Measurements from ENCODE around the gene TNFSF9. TPM values are rescaled to one million over a fixed set of nuclear protein-coding genes. Genes with fewer than 3 reads are reported as not detected.

The TNFSF9 gene
- total and polyA plus RNA-seq, 4 donors = 0.08 to 0.12 TPM; not detected in 2

DNA sequence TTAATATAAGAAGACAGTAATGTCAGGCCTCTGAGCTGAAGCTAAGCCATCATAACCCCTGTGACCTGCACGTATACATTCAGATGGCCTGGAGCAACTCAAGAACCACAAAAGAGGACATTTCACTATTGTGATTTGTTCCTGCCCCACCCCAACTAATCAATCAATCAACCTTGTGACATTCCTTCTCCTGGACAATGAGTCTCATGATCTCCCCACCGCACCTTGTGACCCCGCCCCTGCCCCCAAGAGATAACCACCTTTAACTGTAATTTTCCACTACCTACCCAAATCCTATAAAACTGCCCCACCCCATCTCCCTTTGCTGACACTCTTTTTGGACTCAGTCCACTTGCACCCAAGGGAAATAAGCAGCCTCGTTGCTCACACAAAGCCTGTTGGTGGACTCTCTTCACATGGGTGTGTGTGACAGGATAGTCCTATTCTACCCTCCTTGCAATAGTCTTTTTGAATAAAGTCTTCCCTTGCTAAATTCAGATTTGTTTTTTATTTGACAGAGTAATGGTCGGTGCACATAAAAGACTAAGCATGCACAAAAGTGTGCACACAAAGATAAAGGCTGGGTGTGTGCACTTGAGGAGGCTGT, 46.1 kb downstream of the TNFSF9 start (continued):
- TF ChIP-seq, protein P1, sequence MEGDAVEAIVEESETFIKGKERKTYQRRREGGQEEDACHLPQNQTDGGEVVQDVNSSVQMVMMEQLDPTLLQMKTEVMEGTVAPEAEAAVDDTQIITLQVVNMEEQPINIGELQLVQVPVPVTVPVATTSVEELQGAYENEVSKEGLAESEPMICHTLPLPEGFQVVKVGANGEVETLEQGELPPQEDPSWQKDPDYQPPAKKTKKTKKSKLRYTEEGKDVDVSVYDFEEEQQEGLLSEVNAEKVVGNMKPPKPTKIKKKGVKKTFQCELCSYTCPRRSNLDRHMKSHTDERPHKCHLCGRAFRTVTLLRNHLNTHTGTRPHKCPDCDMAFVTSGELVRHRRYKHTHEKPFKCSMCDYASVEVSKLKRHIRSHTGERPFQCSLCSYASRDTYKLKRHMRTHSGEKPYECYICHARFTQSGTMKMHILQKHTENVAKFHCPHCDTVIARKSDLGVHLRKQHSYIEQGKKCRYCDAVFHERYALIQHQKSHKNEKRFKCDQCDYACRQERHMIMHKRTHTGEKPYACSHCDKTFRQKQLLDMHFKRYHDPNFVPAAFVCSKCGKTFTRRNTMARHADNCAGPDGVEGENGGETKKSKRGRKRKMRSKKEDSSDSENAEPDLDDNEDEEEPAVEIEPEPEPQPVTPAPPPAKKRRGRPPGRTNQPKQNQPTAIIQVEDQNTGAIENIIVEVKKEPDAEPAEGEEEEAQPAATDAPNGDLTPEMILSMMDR (IDR thresholded peaks at IDR 0.05; ENCODE audit: low read depth, low read length, missing input control) = no peak
- TF ChIP-seq FOXA1 (IDR thresholded peaks at IDR 0.05) (no peak), RXRA (IDR thresholded peaks at IDR 0.05) (no peak), YY1 (IDR thresholded peaks at IDR 0.05) (no peak)

DNA sequence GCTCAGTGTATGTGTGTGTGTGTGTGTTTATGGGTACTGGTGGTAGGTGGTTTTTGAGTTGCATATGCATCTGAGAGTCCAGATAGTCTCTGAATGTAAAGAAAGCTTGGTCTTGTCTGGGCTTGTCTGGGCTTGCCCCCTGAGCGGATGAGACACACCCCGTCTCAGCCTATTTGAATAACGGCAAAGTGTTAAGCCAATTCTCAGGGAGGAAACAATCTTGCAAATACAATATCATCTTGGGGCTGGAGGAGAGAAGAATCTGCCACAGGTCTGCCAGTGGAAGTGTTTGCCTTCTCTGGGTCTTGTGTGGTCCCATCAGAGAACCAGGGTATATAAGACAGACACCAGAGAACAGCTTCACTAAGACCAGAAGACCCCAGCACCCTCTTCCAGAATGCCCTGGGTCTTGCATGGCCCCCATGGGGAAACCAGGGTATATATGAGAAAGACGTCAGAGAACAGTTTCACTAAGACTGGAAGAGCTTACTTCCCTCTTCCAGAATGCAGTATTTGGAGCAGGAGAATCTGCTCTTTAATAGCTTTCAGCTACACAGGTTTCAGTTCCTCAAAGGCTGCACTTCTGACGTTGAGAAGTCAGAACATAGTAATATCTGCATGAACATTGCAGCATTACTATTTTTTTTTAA, 46.8 kb downstream of the TNFSF9 start:
- Histone ChIP-seq H3K27ac (ENCODE audit: low read depth in 1 of 2, low read length in 2 of 2) (no peak overlapping the region), H3K4me1 (ENCODE audit: control insufficient read depth in 4 of 4, insufficient read depth in 4 of 4, low read length in 3 of 4) (no peaks in the 10 kb centered on the region), H3K36me3 (ENCODE audit: control insufficient read depth in 4 of 4, insufficient read depth in 3 of 4, low read depth in 1 of 4, low read length in 3 of 4) (no peaks in the 10 kb centered on the region), H3K9me3 (ENCODE audit: control insufficient read depth in 4 of 4, low read length in 3 of 4) (no peaks in the 10 kb centered on the region), H3K4me3 (ENCODE audit: low read depth in 1 of 3, low read length in 3 of 3) (no peak overlapping the region), H3K9ac (ENCODE audit: low read depth in 1 of 2, low read length in 2 of 2) (no peak overlapping the region), H3K27me3 (ENCODE audit: control insufficient read depth in 4 of 4, insufficient read depth in 4 of 4, low read length in 3 of 4) (no peaks in the 10 kb centered on the region)
- TF ChIP-seq FOXA2 (IDR thresholded peaks at IDR 0.05) (no peak), YY1 (IDR thresholded peaks at IDR 0.05) (no peak)
- TF ChIP-seq, protein P2, sequence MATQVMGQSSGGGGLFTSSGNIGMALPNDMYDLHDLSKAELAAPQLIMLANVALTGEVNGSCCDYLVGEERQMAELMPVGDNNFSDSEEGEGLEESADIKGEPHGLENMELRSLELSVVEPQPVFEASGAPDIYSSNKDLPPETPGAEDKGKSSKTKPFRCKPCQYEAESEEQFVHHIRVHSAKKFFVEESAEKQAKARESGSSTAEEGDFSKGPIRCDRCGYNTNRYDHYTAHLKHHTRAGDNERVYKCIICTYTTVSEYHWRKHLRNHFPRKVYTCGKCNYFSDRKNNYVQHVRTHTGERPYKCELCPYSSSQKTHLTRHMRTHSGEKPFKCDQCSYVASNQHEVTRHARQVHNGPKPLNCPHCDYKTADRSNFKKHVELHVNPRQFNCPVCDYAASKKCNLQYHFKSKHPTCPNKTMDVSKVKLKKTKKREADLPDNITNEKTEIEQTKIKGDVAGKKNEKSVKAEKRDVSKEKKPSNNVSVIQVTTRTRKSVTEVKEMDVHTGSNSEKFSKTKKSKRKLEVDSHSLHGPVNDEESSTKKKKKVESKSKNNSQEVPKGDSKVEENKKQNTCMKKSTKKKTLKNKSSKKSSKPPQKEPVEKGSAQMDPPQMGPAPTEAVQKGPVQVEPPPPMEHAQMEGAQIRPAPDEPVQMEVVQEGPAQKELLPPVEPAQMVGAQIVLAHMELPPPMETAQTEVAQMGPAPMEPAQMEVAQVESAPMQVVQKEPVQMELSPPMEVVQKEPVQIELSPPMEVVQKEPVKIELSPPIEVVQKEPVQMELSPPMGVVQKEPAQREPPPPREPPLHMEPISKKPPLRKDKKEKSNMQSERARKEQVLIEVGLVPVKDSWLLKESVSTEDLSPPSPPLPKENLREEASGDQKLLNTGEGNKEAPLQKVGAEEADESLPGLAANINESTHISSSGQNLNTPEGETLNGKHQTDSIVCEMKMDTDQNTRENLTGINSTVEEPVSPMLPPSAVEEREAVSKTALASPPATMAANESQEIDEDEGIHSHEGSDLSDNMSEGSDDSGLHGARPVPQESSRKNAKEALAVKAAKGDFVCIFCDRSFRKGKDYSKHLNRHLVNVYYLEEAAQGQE (IDR thresholded peaks at IDR 0.05) = no peak
- WGBS = 63% methylated on average over 5 of the region's 5 CpGs
- no peak for DNase-seq (ENCODE audit: low spot score)

DNA sequence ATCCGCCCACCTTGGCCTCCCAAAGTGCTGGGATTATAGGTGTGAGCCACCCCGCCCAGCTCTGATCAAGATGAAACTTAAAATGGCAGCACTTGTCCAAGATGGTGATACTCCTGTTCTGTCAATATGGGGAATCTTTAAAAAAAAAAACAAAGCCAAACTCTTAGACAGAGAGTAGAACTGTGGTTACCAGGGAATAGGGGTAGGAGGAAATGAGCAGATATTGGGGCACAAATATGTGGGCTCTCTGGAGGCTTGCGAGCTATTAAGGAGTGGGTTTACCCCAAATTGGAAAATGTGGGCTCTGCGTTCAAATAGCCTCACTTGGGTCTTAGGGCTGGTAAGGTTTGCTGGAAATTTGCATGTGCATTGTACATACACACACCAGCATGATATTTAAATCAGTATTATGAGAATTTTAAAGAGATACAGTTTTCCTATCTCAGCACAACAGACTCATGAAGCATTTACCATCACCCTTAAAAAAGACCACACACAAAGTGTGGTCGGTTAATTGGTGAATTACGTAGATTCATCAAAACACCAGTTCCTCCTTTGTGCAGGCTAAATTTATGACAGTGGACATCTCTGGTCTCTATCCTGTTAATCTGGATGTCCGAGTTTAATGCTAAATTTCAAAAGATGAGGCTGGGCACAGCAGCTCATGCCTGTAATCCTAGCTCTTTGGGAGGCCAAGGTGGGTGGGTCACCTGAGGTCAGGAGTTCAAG, 48.8 kb downstream of the TNFSF9 start:
- H3K27ac ChIP-seq (ENCODE audit: low read depth in 1 of 2, low read length in 2 of 2) = no peak overlapping the region
- no peaks in the 10 kb centered on the region for H3K36me3 ChIP-seq (ENCODE audit: control insufficient read depth in 4 of 4, insufficient read depth in 3 of 4, low read depth in 1 of 4, low read length in 3 of 4)
- H3K4me1 ChIP-seq (ENCODE audit: control insufficient read depth in 4 of 4, insufficient read depth in 4 of 4, low read length in 3 of 4) = no peaks in the 10 kb centered on the region
- H3K9ac ChIP-seq (ENCODE audit: low read depth in 1 of 2, low read length in 2 of 2) = no peak overlapping the region
- H3K4me3 ChIP-seq (ENCODE audit: low read depth in 1 of 3, low read length in 3 of 3) = no peak overlapping the region
- DNase-seq (ENCODE audit: low spot score) = no peak
- 78% methylated on average over 7 of the region's 7 CpGs for WGBS
- no peaks in the 10 kb centered on the region for H3K9me3 ChIP-seq (ENCODE audit: control insufficient read depth in 4 of 4, low read length in 3 of 4)
- TF ChIP-seq, protein P2 (IDR thresholded peaks at IDR 0.05) = no peak
- TF ChIP-seq NR2F2 (IDR thresholded peaks at IDR 0.05) (no peak), RXRA (IDR thresholded peaks at IDR 0.05) (no peak), SP1 (IDR thresholded peaks at IDR 0.05) (no peak), FOXA1 (IDR thresholded peaks at IDR 0.05) (no peak), RAD21 (IDR thresholded peaks at IDR 0.05) (no peak)
- TF ChIP-seq, protein P3, sequence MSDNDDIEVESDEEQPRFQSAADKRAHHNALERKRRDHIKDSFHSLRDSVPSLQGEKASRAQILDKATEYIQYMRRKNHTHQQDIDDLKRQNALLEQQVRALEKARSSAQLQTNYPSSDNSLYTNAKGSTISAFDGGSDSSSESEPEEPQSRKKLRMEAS (IDR thresholded peaks at IDR 0.05) = no peak
- TF ChIP-seq, protein P4, sequence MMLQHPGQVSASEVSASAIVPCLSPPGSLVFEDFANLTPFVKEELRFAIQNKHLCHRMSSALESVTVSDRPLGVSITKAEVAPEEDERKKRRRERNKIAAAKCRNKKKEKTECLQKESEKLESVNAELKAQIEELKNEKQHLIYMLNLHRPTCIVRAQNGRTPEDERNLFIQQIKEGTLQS (IDR thresholded peaks at IDR 0.05) = no peak
- TF ChIP-seq, protein P1 (IDR thresholded peaks at IDR 0.05; ENCODE audit: low read depth, low read length, missing input control) = no peak
- no peaks in the 10 kb centered on the region for H3K27me3 ChIP-seq (ENCODE audit: control insufficient read depth in 4 of 4, insufficient read depth in 4 of 4, low read length in 3 of 4)

Data from liver (tissue), 9 donors.